ENCODE measurements around the gene CACNB4. TPM values are rescaled to one million over a fixed set of nuclear protein-coding genes. Genes with fewer than 3 reads are reported as not detected.

Gene CACNB4
- total and polyA plus RNA-seq, 9 of the 15 experiments (the other 6 are each of a cell fraction or from before 2014, with no cell fraction given), result 0.01 to 0.20 (median 0.04) TPM; not detected in 1

DNA sequence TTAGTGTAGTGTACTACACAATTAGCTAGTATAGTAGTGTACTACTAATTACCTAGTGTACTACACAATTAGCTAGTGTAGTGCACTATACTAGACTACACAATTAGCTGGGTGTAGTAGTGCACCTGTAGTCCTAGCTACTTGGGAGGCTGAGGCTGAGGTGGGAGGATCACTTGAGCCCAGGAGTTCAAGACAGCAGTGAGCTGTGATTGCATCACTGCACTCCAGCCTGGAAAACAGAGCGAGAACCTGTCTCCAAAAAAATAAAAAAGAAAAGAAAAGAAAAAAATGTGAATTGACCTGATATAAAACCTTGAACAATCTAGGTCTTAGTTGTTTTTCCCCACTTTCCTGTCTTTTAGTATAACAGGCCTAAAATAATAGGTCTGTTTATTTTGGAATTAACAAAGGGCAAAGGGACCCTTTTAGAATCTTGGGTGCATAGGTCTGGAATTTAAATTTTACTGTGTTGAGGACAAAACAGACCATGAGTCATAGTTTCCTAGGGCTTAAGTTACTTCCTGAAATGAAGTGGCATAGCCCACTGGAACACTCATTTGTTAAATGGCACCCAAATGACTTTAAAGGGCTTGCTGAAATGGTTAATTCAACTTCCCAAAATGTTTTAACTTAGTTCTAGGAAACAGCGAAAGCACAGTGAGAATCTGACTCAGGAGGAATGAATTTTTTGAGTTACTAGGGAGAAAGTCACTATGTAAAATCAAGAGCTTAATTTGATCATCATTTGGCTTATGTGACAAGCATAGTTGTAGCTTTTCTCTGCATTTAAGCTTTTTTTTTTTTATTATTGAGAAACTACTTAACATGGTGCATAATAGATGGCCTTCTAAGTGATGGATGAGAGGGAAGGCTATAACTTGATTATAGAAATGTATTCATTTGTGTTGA is 219.9 kb downstream of the CACNB4 start (continued):
- TF ChIP-seq, protein P1, sequence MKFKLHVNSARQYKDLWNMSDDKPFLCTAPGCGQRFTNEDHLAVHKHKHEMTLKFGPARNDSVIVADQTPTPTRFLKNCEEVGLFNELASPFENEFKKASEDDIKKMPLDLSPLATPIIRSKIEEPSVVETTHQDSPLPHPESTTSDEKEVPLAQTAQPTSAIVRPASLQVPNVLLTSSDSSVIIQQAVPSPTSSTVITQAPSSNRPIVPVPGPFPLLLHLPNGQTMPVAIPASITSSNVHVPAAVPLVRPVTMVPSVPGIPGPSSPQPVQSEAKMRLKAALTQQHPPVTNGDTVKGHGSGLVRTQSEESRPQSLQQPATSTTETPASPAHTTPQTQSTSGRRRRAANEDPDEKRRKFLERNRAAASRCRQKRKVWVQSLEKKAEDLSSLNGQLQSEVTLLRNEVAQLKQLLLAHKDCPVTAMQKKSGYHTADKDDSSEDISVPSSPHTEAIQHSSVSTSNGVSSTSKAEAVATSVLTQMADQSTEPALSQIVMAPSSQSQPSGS (CRISPR knock-in tag; IDR thresholded peaks at IDR 0.05), result no peak
- no peak for TF ChIP-seq ZNF407 (IDR thresholded peaks at IDR 0.05; ENCODE audit: low read depth)
- TF ChIP-seq TBP (optimal IDR thresholded peaks at IDR 0.05; ENCODE audit: low read depth, low read length), result no peak
- TF ChIP-seq CREBBP (IDR thresholded peaks at IDR 0.05; ENCODE audit: low read depth, low read length), result no peak
- no peak for TF ChIP-seq KDM4B (IDR thresholded peaks at IDR 0.05; ENCODE audit: borderline replicate concordance in 2 of 2, low read depth in 1 of 2)
- TF ChIP-seq SREBF1 (IDR thresholded peaks at IDR 0.05; ENCODE audit: borderline replicate concordance, low read depth, low read length), result no peak
- no peak for TF ChIP-seq PYGO2 (tag; IDR thresholded peaks at IDR 0.05)
- TF ChIP-seq CHD4 (IDR thresholded peaks at IDR 0.05; ENCODE audit: insufficient read depth, insufficient replicate concordance, low read depth, low read length, poor library complexity, severe bottlenecking), result no peak
- 0 out of 2 replicates have a peak, but pooled peaks have one; percentile 14 for TF ChIP-seq SOX6 (IDR thresholded peaks at IDR 0.05)
- no peak for TF ChIP-seq CREB5 (CRISPR knock-in tag; IDR thresholded peaks at IDR 0.05)

All from K562 (cell line).